Sigmoid colon (tissue), 7 donors: ENCODE measurements around the gene LHX1. TPM values are rescaled to one million over a fixed set of nuclear protein-coding genes. Genes with fewer than 3 reads are reported as not detected.

Source experiments
- DNase-seq: peaks from one replicate; pipeline ENCODE4 v3.0.0-alpha.2; 2019
- H3K27ac ChIP-seq, 4 donors: fragments of 200-600 bp; sonication (generic); one replicate each; pipeline ENCODE4 v1.5.1; 2016 to 2019; ENCODE audit warnings: mild to moderate bottlenecking in 1 of 4
- H3K27me3 ChIP-seq, 3 donors: fragments of 200-600 bp; sonication (generic); one replicate each; pipeline ENCODE4 v1.5.1; 2019; ENCODE audit warnings: mild to moderate bottlenecking in 1 of 3
- H3K36me3 ChIP-seq, 4 donors: fragments of 200-600 bp; sonication (generic); one replicate each; pipeline ENCODE4 v1.5.1; 2016 to 2019
- H3K4me1 ChIP-seq, 4 donors: fragments of 200-600 bp; sonication (generic); one replicate each; pipeline ENCODE4 v1.5.1; 2017 to 2019
- H3K4me3 ChIP-seq, 4 donors: fragments of 200-600 bp; sonication (generic); one replicate each; pipeline ENCODE4 v1.5.1; 2017 to 2019; ENCODE audit warnings: mild to moderate bottlenecking in 2 of 4, moderate library complexity in 1 of 4
- H3K9me3 ChIP-seq, 4 donors: fragments of 200-600 bp in 3 of 4; sonication (generic) in 3 of 4; one replicate each; pipeline versions ENCODE4 v1.5.1 to v1.6.1; 2013 to 2019
- CTCF ChIP-seq, 4 experiments: fragments of 450-650 bp in 3 of 4; fragments of 200-600 bp in 1 of 4; IDR thresholded peaks; one replicate each; pipeline ENCODE4 v1.5.1; 2016 to 2019; ENCODE audit warnings: antibody characterized with exemption in 4 of 4, mild to moderate bottlenecking in 3 of 4, moderate library complexity in 2 of 4
- EP300 ChIP-seq, 4 donors: sonication (generic); formaldehyde crosslinking; IDR thresholded peaks; one replicate each; pipeline ENCODE4 v1.6.1; 2017; ENCODE audit warnings: antibody characterized with exemption in 4 of 4
- POLR2A ChIP-seq, 2 donors: fragments of 450-650 bp; IDR thresholded peaks; one replicate each; pipeline ENCODE4 v1.6.1; 2016; ENCODE audit warnings: antibody characterized with exemption in 2 of 2, mild to moderate bottlenecking in 2 of 2, moderate library complexity in 2 of 2
- POLR2AphosphoS5 ChIP-seq, 4 donors: sonication (generic); formaldehyde crosslinking; IDR thresholded peaks; one replicate each; pipeline ENCODE4 v1.6.1; 2017; ENCODE audit warnings: antibody characterized with exemption in 4 of 4
- WGBS, 2 donors: extraction: QIAGEN DNeasy Blood & Tissue Kit; methylation state at CpG; one replicate each; pipeline ENCODE4 v1.1.7; 2013; 5-methylcytosine and 5-hydroxymethylcytosine counted together
- intact Hi-C: fragments of 100-400 bp; cut with DNase I; formaldehyde crosslinking; loops from one replicate; pipeline ENCODE4 v1.15.1; 2023
- polyA plus RNA-seq, 3 donors: library from polyadenylated mRNA; stranded (reverse); fragments of 200-250 nt; gene quantifications; one replicate each; pipeline ENCODE4 v1.2.3, GENCODE V29; 2013
- total RNA-seq, 4 donors: library from RNA; depleted of rRNA; stranded (reverse); fragments of >200 nt; gene quantifications; one replicate each; pipeline ENCODE4 v1.1.0, GENCODE V29; 2016
- donor health status: healthy with polysubstance abuse.
- donor health status: Bipolar disorder and iron deficiency.
- donor health status: healthy.

The LHX1 gene
- total and polyA plus RNA-seq, 7 donors: not detected

- DNase-seq: no peak
- H3K27ac ChIP-seq: no peak overlapping the region
- 12 to 18% methylated on average over 44 of the region's 44 CpGs for WGBS, 2 donors
- no peaks in the 10 kb centered on the region for H3K36me3 ChIP-seq
- TF ChIP-seq POLR2AphosphoS5 (IDR thresholded peaks at IDR 0.05) (peak in 3 of 4 donors; percentile 3 to 72 (median 44)), EP300 (IDR thresholded peaks at IDR 0.05) (no peak)
- H3K4me3 ChIP-seq: no peak overlapping the region
- no peaks in the 10 kb centered on the region for H3K9me3 ChIP-seq
- peaks cover 78 to 91% (median 89%) of the 10 kb centered on the region in 3 donors for H3K27me3 ChIP-seq
- intact Hi-C loops: no loop called here
- H3K4me1 ChIP-seq: peaks cover 0 to 36% (median 24%) of the 10 kb centered on the region in 4 donors
These were observed 6.2 kb downstream of the LHX1 start for GRCh38 chr17:36943250-36944191.

GRCh38 chr17:36944553-36944952, 7.3 kb downstream of the LHX1 start:
- H3K9me3 ChIP-seq: no peaks in the 10 kb centered on the region
- H3K27ac ChIP-seq: no peak overlapping the region
- TF ChIP-seq POLR2AphosphoS5 (IDR thresholded peaks at IDR 0.05) (no peak), POLR2A (IDR thresholded peaks at IDR 0.05) (no peak), EP300 (IDR thresholded peaks at IDR 0.05) (no peak), CTCF (IDR thresholded peaks at IDR 0.05) (no peak)
- H3K27me3 ChIP-seq: peaks cover 67 to 81% (median 79%) of the 10 kb centered on the region in 3 donors
- peaks cover 0 to 28% (median 20%) of the 10 kb centered on the region in 4 donors for H3K4me1 ChIP-seq
- H3K36me3 ChIP-seq: no peaks in the 10 kb centered on the region
- WGBS, 2 donors: 0 to 9% methylated on average over 1 of the region's 1 CpG
- intact Hi-C loops: no loop called here
- H3K4me3 ChIP-seq: no peak overlapping the region
- DNase-seq: no peak

DNA sequence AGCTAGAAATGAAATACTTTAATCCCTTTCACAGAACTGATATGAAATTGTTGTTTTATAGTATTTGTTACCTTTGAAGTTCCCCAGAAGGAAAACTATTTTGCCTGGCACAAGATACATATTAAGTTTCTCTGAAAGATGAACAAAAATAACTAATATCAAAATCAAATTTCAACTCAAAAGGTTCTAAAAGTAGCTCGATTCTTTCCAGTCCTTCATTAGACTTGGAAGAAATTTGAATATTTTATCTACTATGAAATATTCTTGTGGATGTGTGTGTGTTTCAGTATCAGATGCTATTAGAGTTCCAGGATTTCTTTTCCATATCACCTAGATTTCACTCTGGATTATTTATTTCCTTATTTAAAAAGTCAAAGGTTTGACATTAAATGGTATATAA, 7.9 kb downstream of the LHX1 start:
- no peak for DNase-seq
- no peak overlapping the region for H3K4me3 ChIP-seq
- no peak overlapping the region for H3K27ac ChIP-seq
- peaks cover 0 to 31% (median 26%) of the 10 kb centered on the region in 4 donors for H3K4me1 ChIP-seq
- no peaks in the 10 kb centered on the region for H3K36me3 ChIP-seq
- no peak for TF ChIP-seq POLR2AphosphoS5 (IDR thresholded peaks at IDR 0.05)
- no peak for TF ChIP-seq EP300 (IDR thresholded peaks at IDR 0.05)
- no peak for TF ChIP-seq POLR2A (IDR thresholded peaks at IDR 0.05)
- no peak for TF ChIP-seq CTCF (IDR thresholded peaks at IDR 0.05)
- H3K9me3 ChIP-seq: no peaks in the 10 kb centered on the region
- intact Hi-C loops: loop anchor here (5.0 kb wide), 1 partner anchor 413 kb away; the partner anchor contains the start of genes MYO19 and PIGW
- 30 to 38% methylated on average over 1 of the region's 1 CpG for WGBS, 2 donors
- peaks cover 62 to 75% (median 73%) of the 10 kb centered on the region in 3 donors for H3K27me3 ChIP-seq

DNA sequence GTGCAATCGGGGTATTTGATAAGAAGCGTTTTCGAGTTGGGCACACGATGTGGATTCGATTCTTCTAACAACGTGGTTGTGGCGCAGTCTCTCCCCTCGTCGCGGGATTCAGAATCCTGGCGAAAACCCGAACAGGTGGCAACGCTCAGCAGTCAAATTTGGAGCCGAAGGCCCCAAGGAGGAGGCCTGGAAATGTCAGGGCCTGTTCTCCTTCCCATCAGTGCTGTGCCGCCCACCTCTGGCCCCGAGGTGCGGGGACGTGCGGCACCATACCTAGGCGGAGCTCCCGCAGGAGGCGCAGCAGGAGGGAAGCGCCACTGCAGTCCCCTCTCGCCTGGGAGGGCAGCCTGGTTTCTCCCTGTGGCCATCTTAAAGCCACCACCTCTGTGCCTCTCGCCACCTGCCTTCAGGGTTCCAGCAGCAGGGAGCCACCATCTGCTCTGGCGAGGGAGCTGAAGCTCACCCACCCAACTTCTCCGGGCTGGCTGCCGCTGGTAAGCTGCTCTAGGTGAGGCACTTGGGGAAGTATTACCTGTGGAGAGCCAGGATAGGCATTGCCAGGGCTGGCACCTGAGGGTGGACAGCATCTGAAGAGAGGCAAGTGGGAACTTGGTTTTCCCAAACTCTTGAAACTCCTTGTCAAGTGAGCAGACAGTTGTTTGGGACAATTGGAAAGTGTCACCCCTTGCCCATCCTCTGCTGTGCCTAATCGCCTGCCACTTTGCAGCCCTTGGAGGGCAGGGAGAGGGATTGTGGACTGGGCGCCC, 8.9 kb downstream of the LHX1 start:
- TF ChIP-seq EP300 (IDR thresholded peaks at IDR 0.05): no peak
- no peak for TF ChIP-seq CTCF (IDR thresholded peaks at IDR 0.05)
- TF ChIP-seq POLR2A (IDR thresholded peaks at IDR 0.05): no peak
- TF ChIP-seq POLR2AphosphoS5 (IDR thresholded peaks at IDR 0.05): no peak
- Histone ChIP-seq H3K36me3 (no peaks in the 10 kb centered on the region), H3K27me3 (peaks cover 53 to 65% (median 63%) of the 10 kb centered on the region in 3 donors), H3K4me3 (no peak overlapping the region), H3K4me1 (peaks cover 0 to 41% (median 32%) of the 10 kb centered on the region in 4 donors), H3K27ac (no peak overlapping the region), H3K9me3 (no peaks in the 10 kb centered on the region)
- intact Hi-C loops: loop anchor here (5.0 kb wide), 1 partner anchor 414 kb away; the partner anchor contains the start of genes MYO19 and PIGW
- WGBS, 2 donors: 12 to 16% methylated on average over 30 of the region's 30 CpGs
- DNase-seq: no peak
